Pancreas (tissue), 10 donors: ENCODE measurements around the gene ATN1. TPM values are rescaled to one million over a fixed set of nuclear protein-coding genes. Genes with fewer than 3 reads are reported as not detected.

Source experiments
- ATAC-seq, 4 donors: fragments of 200-7000 bp; cut with Tn5 transposase; one replicate each; pipeline versions ENCODE4 v1.8.0 to v1.9.1; 2020; ENCODE audit warnings: mild to moderate bottlenecking in 4 of 4, moderate library complexity in 4 of 4
- DNase-seq, 6 donors: peaks; one replicate each; pipeline ENCODE4 v3.0.0-alpha.2; 2020
- FAIRE-seq: peaks from 2 replicates; lab custom pipeline; 2012; peaks lifted over from hg19 to GRCh38; lab: Jason Lieb, UNC
- H3K27ac ChIP-seq, 4 donors: fragments of 200-600 bp; sonication (generic); 1 replicate in 3 of 4; 2 replicates in 1 of 4; pipeline versions ENCODE4 v1.5.0 to v1.8.0; 2020
- H3K27me3 ChIP-seq, 4 donors: fragments of 200-600 bp; one replicate each; pipeline ENCODE4 v1.8.0; 2021
- H3K36me3 ChIP-seq, 3 donors: fragments of 200-600 bp; sonication (generic) in 1 of 3; one replicate each; pipeline versions ENCODE4 v1.5.0 to v1.8.0; 2020 to 2021
- H3K4me1 ChIP-seq, 3 donors: fragments of 200-600 bp; one replicate each; pipeline ENCODE4 v1.8.0; 2021
- H3K4me3 ChIP-seq, 4 donors: fragments of 200-600 bp; sonication (generic) in 2 of 4; one replicate each; pipeline versions ENCODE4 v1.5.0 to v1.8.0; 2020 to 2021
- H3K9me3 ChIP-seq, 4 donors: fragments of 200-600 bp; one replicate each; pipeline ENCODE4 v1.8.0; 2021
- WGBS, 2 donors: extraction: QIAGEN DNeasy Blood & Tissue Kit; methylation state at CpG; one replicate each; pipeline ENCODE4 v1.1.7; 2013; 5-methylcytosine and 5-hydroxymethylcytosine counted together
- intact Hi-C, 3 donors: fragments of 100-400 bp; cut with DNase I; formaldehyde crosslinking; loops; one replicate each; pipeline versions ENCODE4 v1.11.1 to v1.14.2; 2022
- polyA plus RNA-seq, 2 donors: library from polyadenylated mRNA; stranded (reverse); fragments of 200-250 nt; gene quantifications; one replicate each; pipeline ENCODE4 v1.2.3, GENCODE V29; 2013
- total RNA-seq, 6 donors: library from RNA; stranded (reverse); fragmentation: NEBNext Ultra II Directional in 4 of 6; extraction: Animal tissue kit (Norgen Biotek cat#: 25700) in 4 of 6; gene quantifications; one replicate each; pipeline versions ENCODE4 v1.2.1 to v1.2.4, GENCODE V29; 2021 to 2023
- TF ChIP-seq, protein P1 (sequence below), 4 donors: fragments of 200-600 bp; sonication (generic) in 3 of 4; IDR thresholded peaks; one replicate each; pipeline versions ENCODE4 v1.5.0 to v1.8.0; 2021; ENCODE audit warnings: antibody characterized with exemption in 4 of 4
- donor health status: healthy with polysubstance abuse.
- donor health status: DM: no; HTN: no; CAD: no; lungs with moderate emphysema.
- donor health status: DM: no; HTN: no; CAD: no.
- donor health status: control.
- donor health status: control.
- donor health status: Bipolar disorder and iron deficiency.
- donor health status: DM: yes; HTN: yes; CAD: no.
- donor health status: DM: no; HTN: no; CAD: no.
- donor health status: DM: no; HTN: no; CAD: no.
- donor health status: DM: yes; HTN: yes; CAD: no.

The ATN1 gene
- total and polyA plus RNA-seq, 8 donors: 30.9 to 113 (median 39.2) TPM

DNA sequence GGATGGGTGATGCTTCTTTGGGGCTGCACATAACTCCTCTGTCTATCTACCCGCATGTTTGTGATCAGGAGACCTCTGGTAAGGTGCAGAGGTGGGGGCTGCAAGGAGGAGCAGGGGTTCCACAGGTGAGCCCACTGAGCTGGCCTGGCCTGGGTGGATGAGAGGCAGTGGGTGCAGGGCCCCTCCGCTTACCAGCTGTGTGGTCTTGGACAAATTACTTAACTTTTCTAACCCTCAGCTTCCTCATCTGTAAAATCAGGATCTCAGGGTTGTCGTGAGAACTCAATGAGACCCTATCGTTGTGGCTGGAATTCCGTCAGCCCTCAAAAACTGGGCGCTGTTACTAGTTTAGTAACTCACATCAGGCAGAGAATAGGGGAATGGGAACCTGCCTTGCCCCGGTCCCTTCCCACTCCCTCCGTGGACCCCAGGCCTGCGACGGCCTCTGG lies 30.9 kb downstream of the ATN1 start:
- Histone ChIP-seq H3K36me3 (no peaks in the 10 kb centered on the region), H3K27ac (peak overlapping the region in 2 of 4 donors; percentile 2 to 26), H3K9me3 (no peaks in the 10 kb centered on the region), H3K4me1 (peaks cover 0 to 20% (median 14%) of the 10 kb centered on the region in 3 donors), H3K27me3 (no peaks in the 10 kb centered on the region), H3K4me3 (no peak overlapping the region)
- 85 to 87% methylated on average over 10 of the region's 10 CpGs for WGBS, 2 donors
- ATAC-seq (no peak), DNase-seq (peak in 1 of 6 donors; percentile 13), FAIRE-seq (no peak)
- intact Hi-C loops: no loop called here
- TF ChIP-seq, protein P1, sequence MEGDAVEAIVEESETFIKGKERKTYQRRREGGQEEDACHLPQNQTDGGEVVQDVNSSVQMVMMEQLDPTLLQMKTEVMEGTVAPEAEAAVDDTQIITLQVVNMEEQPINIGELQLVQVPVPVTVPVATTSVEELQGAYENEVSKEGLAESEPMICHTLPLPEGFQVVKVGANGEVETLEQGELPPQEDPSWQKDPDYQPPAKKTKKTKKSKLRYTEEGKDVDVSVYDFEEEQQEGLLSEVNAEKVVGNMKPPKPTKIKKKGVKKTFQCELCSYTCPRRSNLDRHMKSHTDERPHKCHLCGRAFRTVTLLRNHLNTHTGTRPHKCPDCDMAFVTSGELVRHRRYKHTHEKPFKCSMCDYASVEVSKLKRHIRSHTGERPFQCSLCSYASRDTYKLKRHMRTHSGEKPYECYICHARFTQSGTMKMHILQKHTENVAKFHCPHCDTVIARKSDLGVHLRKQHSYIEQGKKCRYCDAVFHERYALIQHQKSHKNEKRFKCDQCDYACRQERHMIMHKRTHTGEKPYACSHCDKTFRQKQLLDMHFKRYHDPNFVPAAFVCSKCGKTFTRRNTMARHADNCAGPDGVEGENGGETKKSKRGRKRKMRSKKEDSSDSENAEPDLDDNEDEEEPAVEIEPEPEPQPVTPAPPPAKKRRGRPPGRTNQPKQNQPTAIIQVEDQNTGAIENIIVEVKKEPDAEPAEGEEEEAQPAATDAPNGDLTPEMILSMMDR (IDR thresholded peaks at IDR 0.05): no peak

DNA sequence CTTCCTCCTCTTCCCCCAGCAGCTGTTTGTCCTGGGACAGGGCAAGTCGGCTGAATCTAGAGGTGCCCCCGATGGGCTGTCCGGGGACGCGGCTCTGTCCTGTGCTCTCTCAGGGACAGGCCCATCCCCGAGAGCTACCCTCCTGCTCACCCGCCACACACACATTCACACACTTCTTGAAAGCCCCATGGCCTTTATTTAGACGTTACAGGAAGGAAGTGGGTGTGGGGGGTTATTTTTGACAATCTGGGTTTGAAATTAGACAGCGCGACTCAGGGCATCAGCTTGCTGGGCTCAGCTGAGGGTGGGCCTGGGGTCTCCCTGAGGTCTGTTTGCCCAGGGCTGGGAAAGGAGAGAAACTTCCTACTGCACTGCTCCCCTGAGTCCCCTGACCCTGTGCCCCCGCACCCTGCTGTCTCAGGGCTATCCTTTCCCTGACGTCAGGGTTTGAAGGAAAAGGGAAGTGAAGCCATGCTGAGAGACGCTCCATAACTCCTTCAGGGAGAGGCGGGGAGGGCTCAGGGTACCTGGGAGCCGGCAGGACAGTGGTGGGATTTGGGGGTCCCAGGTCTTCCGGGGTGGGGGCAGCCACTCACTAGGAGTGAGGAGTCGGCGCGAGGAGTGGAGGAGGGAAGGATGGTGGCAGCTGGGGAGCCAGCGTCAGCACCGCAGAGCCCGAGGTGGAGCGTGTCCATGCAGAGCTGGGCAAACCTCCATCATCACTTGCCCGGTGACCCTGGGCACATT lies 31.5 kb downstream of the ATN1 start:
- 83 to 88% methylated on average over 24 of the region's 24 CpGs for WGBS, 2 donors
- peak in 4 of 6 donors; percentile 36 to 75 (median 46) for DNase-seq
- no peaks in the 10 kb centered on the region for H3K9me3 ChIP-seq
- H3K27ac ChIP-seq: peak overlapping the region in 2 of 4 donors; percentile 2 to 26
- intact Hi-C loops: no loop called here
- H3K27me3 ChIP-seq: no peaks in the 10 kb centered on the region
- no peak for ATAC-seq
- no peaks in the 10 kb centered on the region for H3K36me3 ChIP-seq
- no peak for FAIRE-seq
- TF ChIP-seq, protein P1 (IDR thresholded peaks at IDR 0.05): no peak
- peaks cover 0 to 20% (median 14%) of the 10 kb centered on the region in 3 donors for H3K4me1 ChIP-seq
- H3K4me3 ChIP-seq: no peak overlapping the region

DNA sequence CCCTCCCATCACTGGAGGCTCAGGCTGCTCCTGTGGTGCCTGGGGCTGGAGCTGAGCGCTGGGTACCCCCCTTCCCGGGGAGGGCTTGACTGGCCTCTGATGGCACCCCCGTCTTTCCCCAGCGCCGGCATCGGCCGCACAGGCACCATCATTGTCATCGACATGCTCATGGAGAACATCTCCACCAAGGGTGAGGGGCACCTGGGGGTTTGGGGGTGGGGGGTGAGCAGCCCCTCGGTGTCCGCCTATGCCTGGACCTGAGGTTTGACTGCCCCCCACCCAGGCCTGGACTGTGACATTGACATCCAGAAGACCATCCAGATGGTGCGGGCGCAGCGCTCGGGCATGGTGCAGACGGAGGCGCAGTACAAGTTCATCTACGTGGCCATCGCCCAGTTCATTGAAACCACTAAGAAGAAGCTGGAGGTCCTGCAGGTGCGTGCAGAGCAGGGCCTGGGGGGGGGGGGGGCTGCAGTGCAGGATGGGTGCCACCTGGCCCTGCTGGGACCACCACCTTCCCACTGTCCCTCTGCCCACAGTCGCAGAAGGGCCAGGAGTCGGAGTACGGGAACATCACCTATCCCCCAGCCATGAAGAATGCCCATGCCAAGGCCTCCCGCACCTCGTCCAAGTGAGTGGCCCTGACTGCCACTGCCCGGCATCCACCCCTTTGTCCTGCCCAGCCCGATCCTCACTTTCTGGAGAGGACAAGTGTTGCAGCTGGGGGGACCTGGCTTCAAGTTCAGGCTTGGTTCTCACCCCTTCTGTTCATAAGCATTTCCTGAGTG lies 32.2 kb downstream of the ATN1 start:
- intact Hi-C loops: no loop called here
- 91 to 93% methylated on average over 25 to 26 of the region's 26 CpGs for WGBS, 2 donors

DNA sequence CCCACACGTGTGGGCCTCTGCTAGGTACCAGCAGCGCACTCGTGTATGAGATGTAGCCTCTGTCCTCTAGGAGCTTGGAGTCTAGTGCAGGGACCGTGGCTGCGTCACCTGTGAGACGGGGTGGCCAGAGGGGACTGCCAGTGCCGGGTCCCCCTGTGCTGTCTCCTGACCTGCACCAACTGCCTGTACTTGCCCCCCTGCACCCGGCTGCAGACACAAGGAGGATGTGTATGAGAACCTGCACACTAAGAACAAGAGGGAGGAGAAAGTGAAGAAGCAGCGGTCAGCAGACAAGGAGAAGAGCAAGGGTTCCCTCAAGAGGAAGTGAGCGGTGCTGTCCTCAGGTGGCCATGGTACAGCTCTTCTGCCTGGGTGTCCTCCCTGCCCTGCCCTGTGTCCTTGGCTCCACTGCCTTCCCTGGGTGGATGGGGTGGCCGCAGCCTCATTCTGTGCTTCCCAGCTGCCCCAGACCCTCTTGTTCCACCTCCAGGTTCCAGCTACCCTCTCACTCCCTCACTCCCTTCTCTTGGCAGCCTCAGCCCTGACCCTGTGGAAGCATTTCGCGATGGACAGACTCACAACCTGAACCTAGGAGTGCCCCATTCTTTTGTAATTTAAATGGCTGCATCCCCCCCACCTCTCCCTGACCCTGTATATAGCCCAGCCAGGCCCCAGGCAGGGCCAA lies 33.0 kb downstream of the ATN1 start:
- ATAC-seq: no peak
- WGBS, 2 donors: 75 to 79% methylated on average over 13 of the region's 13 CpGs
- DNase-seq: peak in 3 of 6 donors; percentile 33 to 72 (median 42)
- Histone ChIP-seq H3K4me3 (peak overlapping the region in 2 of 4 donors; percentile 69 to 79), H3K27ac (peak overlapping the region; percentile 88 to 97 (median 94)), H3K4me1 (peaks cover 9 to 33% (median 21%) of the 10 kb centered on the region in 3 donors), H3K36me3 (no peaks in the 10 kb centered on the region), H3K9me3 (no peaks in the 10 kb centered on the region), H3K27me3 (no peaks in the 10 kb centered on the region)
- intact Hi-C loops: no loop called here
- FAIRE-seq: no peak
- TF ChIP-seq, protein P1 (IDR thresholded peaks at IDR 0.05): no peak

More for the DNA sequence above, 32.2 kb downstream of the ATN1 start:
- Histone ChIP-seq H3K4me1 (peaks cover 3 to 27% (median 14%) of the 10 kb centered on the region in 3 donors), H3K9me3 (no peaks in the 10 kb centered on the region), H3K27me3 (no peaks in the 10 kb centered on the region), H3K4me3 (no peak overlapping the region), H3K27ac (peak overlapping the region in 2 of 4 donors; percentile 2 to 26), H3K36me3 (no peaks in the 10 kb centered on the region)
- FAIRE-seq (no peak), DNase-seq (peak in 3 of 6 donors; percentile 19 to 63 (median 49)), ATAC-seq (no peak)
- TF ChIP-seq, protein P1 (IDR thresholded peaks at IDR 0.05): no peak
